NB4 (cell line): ENCODE results near the gene GCDH.
A peak's percentile ranks its signal among the peaks of the same experiment; 100 is the strongest.
"Not testable (repeated sequence)": the region's sequence is repeated elsewhere in the genome, so short reads cannot be mapped to it uniquely, and the experiment has no call there.

Source experiments
- DNase-seq: peaks from one replicate; pipeline ENCODE4 v3.0.0; 2010; ENCODE audit warnings: low read depth
- H3K4me3 ChIP-seq: one replicate; pipeline ENCODE4 v1.5.1; 2011; ENCODE audit warnings: mild to moderate bottlenecking, low read depth, low read length, moderate library complexity
- CTCF ChIP-seq: IDR thresholded peaks from one replicate; pipeline ENCODE4 v1.5.1; 2012; ENCODE audit warnings: low read depth, low read length
- MYC ChIP-seq: IDR thresholded peaks from 2 replicates; pipeline ENCODE4 v1.6.1; 2011; ENCODE audit warnings: low read depth, low read length
- POLR2A ChIP-seq: IDR thresholded peaks from 2 replicates; pipeline ENCODE4 v1.6.1; 2011; ENCODE audit warnings: mild to moderate bottlenecking; ENCODE audit not compliant: insufficient read length; ENCODE audit errors: extremely low read depth
- TF ChIP-seq, protein P1 (sequence below): IDR thresholded peaks from 2 replicates; pipeline ENCODE4 v1.6.1; 2011; ENCODE audit warnings: low read depth, low read length

Gene GCDH

DNA sequence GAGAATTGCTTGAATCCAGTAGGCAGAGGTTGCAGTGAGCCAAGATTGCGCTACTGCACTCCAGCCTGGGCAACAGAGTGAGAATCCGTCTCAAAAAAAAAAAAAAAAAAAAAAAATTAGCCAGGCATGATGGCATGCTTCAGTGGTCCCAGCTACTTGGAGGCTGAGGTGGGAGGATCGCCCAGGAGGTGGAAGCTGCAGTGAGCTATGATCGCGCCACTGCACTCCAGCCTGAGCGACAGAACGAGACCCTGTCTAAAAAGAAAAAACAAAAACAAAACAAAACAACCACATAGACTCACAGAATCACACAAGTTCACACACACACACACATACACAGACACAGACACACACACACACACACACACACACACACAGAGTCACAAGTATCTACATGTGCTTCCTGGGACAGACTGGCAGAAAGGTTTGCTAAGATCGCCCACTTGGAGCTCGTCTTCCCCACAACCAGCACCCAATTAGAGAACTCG is 617 bp upstream of the GCDH start:
- TF ChIP-seq MYC, result 0 out of 2 replicates have a peak, but pooled peaks have one; percentile 6
- peak overlapping the region; percentile 46 for H3K4me3 ChIP-seq
- not testable (repeated sequence) for DNase-seq

GRCh38 chr19:12891553-12892021 is 627 bp downstream of the GCDH start:
- TF ChIP-seq POLR2A (no peak), CTCF (no peak), MYC (no peak)
- TF ChIP-seq, protein P1, sequence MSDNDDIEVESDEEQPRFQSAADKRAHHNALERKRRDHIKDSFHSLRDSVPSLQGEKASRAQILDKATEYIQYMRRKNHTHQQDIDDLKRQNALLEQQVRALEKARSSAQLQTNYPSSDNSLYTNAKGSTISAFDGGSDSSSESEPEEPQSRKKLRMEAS, result no peak
- no peak for DNase-seq
- peak overlapping the region; percentile 97 for H3K4me3 ChIP-seq

DNA sequence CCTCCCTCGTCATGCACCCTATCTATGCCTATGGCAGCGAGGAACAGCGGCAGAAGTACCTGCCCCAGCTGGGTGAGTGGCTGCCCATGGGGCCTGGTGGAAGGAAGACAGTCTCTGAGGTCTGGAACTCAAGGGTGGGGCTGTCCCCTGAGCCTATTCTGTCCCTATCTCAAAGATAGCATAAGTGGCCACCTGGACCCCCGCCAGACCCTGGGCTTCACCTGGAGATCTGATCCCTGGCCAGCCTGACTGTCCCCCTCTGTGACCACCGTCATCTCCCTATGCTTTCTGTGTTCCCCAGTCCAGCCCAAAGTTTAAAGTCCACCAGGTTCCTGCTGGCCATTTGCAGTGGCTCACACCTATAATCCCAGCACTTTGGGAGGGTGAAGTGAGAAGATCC is 2.6 kb downstream of the GCDH start:
- no peak for TF ChIP-seq MYC
- TF ChIP-seq, protein P1, result no peak
- no peak overlapping the region for H3K4me3 ChIP-seq
- no peak for DNase-seq

GRCh38 chr19:12896460-12896859 is 5.5 kb downstream of the GCDH start:
- no peak for DNase-seq
- TF ChIP-seq, protein P1, result no peak
- no peak for TF ChIP-seq MYC
- no peak for TF ChIP-seq POLR2A
- TF ChIP-seq CTCF, result no peak
- no peak overlapping the region for H3K4me3 ChIP-seq

DNA sequence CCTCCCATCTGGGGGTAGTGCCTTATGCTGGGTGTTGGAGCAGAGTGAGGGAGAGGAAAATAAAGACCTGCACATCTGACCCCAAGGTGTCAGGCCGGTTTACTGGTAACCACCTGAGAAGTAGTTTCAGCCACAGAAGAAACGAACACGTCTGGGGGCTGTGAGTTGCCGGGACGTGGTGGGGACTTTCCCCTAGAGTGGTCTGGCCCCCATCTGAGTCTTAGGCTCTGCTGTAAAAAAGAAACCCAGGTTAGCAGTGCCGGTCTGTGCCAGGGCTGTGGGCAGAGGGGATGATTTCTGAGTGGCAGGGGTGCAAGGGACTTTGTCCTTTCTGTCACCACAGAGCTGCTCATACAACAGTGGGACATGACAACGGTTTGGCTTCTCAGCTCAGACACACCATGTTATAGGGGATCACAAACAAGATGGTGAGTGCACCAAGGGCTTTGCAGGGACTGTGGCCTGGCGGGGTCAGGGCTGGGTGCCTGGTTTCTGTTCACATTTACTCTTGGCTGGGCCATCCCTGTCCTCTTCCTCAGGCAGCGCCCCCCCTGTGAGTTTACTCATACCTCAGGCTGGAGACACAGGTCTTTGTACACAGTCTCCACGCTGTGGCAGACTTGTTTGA is 9.0 kb downstream of the GCDH start:
- no peak overlapping the region for H3K4me3 ChIP-seq
- DNase-seq, result no peak

DNA sequence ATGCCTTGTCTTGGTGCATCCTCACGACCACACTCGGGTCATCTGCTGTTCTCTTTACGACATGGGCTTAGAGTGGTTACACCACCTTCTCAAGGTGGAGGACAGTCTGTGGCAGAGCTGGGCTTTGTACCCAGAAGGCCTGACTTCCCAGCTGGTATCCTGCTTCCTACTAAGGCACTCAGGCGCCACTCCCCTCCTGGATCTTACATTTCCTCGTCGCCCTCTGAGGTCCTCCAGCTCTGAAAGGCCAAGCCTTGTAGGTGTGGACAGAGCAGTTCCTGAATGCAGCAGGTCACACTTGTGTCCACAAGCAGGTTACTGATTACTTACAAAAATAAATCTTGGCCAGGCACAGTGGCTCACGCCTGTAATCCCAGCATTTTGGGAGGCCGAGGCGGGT is 16.2 kb downstream of the GCDH start:
- H3K4me3 ChIP-seq, result no peak overlapping the region
- TF ChIP-seq CTCF (no peak), MYC (no peak), POLR2A (no peak)
- DNase-seq, result no peak

More for the DNA sequence above, 9.0 kb downstream of the GCDH start:
- no peak for TF ChIP-seq POLR2A
- TF ChIP-seq, protein P1, result no peak
- no peak for TF ChIP-seq CTCF
- no peak for TF ChIP-seq MYC

DNA sequence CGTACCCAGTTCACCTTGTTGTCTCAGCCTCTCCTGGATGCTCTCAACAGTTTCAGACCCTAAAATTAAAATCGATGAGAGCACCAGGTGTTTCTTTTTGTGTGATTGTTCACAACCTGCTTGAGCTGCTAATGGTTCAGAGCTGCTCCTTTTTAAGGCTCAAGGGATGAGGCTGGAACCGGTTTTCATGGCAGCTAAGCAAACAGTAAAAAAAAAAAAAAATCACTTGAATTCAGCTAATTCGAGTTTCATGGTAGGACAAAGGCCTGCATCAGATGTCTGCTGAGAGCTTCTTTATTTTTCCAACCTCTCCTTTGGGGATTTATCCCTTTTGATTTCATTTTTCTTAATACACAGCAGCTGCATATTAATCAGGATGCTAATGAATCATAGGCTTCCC is 21.6 kb downstream of the GCDH start:
- DNase-seq, result no peak
- no peak overlapping the region for H3K4me3 ChIP-seq

More for the DNA sequence above, 21.6 kb downstream of the GCDH start:
- TF ChIP-seq MYC (no peak), CTCF (no peak), POLR2A (no peak)
- TF ChIP-seq, protein P1, result no peak
